ENCODE data around the gene SMYD3.

DNA sequence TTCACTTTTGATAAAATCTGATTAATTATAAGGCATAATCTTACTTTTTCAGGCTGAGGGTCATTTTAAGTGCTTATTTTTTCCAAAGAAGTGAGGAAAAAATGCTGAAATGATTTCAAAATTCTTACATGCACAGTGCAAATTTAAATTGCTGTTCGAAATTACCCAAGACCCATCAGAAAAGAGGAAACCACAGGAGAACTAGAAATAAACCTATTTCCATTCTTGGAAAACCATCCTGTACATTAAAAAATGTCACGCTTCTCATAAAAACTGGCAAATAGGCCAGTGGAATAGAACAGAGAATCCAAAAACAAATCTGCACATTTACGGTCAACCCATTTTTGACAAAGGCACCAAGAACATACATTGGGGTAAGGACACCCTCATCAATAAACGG lies 414.9 kb downstream of the SMYD3 start:
- no peak for TF ChIP-seq ZEB2 (tag by site-specific recombination; IDR thresholded peaks at IDR 0.05)
- TF ChIP-seq, protein P1, sequence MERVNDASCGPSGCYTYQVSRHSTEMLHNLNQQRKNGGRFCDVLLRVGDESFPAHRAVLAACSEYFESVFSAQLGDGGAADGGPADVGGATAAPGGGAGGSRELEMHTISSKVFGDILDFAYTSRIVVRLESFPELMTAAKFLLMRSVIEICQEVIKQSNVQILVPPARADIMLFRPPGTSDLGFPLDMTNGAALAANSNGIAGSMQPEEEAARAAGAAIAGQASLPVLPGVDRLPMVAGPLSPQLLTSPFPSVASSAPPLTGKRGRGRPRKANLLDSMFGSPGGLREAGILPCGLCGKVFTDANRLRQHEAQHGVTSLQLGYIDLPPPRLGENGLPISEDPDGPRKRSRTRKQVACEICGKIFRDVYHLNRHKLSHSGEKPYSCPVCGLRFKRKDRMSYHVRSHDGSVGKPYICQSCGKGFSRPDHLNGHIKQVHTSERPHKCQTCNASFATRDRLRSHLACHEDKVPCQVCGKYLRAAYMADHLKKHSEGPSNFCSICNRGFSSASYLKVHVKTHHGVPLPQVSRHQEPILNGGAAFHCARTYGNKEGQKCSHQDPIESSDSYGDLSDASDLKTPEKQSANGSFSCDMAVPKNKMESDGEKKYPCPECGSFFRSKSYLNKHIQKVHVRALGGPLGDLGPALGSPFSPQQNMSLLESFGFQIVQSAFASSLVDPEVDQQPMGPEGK (tag by site-specific recombination; IDR thresholded peaks at IDR 0.05) = no peak
- TF ChIP-seq, protein P2, sequence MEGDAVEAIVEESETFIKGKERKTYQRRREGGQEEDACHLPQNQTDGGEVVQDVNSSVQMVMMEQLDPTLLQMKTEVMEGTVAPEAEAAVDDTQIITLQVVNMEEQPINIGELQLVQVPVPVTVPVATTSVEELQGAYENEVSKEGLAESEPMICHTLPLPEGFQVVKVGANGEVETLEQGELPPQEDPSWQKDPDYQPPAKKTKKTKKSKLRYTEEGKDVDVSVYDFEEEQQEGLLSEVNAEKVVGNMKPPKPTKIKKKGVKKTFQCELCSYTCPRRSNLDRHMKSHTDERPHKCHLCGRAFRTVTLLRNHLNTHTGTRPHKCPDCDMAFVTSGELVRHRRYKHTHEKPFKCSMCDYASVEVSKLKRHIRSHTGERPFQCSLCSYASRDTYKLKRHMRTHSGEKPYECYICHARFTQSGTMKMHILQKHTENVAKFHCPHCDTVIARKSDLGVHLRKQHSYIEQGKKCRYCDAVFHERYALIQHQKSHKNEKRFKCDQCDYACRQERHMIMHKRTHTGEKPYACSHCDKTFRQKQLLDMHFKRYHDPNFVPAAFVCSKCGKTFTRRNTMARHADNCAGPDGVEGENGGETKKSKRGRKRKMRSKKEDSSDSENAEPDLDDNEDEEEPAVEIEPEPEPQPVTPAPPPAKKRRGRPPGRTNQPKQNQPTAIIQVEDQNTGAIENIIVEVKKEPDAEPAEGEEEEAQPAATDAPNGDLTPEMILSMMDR (tag by site-specific recombination; IDR thresholded peaks at IDR 0.05) = no peak
